Endothelial cell of umbilical vein (primary cell): ENCODE results near the gene RXFP3. TPM values are rescaled to one million over a fixed set of nuclear protein-coding genes. Genes with fewer than 3 reads are reported as not detected.

Experiments
- BruUV-seq: library from RNA; stranded (reverse); fragments of 400-500 nt; replicated peaks from 2 replicates; lab custom pipeline; 2021; lab: Mats Ljungman, UMichigan
- CTCF ChIA-PET: fragments of 300-600, 350-600 bp; sonication (Branson Sonifier 250); formaldehyde crosslinking; loops from one replicate; lab custom pipeline; 2021; ENCODE audit warnings: antibody characterized with exemption, inconsistent platforms; lab: Charles Lee
- POLR2A ChIA-PET: fragments of 300-600, 350-600 bp; sonication (Branson Sonifier 250); formaldehyde crosslinking; loops from one replicate; lab custom pipeline; 2021; ENCODE audit warnings: antibody characterized with exemption, inconsistent platforms; lab: Charles Lee
- DNase-seq: peaks from one replicate; pipeline ENCODE4 v3.0.0-alpha.2; 2011; ENCODE audit warnings: low read depth, low spot score
- FAIRE-seq: peaks from 2 replicates; lab custom pipeline; 2011; peaks lifted over from hg19 to GRCh38; lab: Jason Lieb, UNC
- H2AFZ ChIP-seq: 2 replicates; pipeline ENCODE4 v1.6.0; 2012; ENCODE audit warnings: low read depth, low read length, control low read depth, inconsistent platforms
- H3K27ac ChIP-seq: 2 replicates; pipeline ENCODE4 v1.5.1; 2011; ENCODE audit warnings: low read depth, mild to moderate bottlenecking, control low read depth, low read length, moderate library complexity; ENCODE audit not compliant: insufficient read depth
- H3K27me3 ChIP-seq, 2 experiments: 2 replicates each; pipeline versions ENCODE4 v1.6.0 to v1.6.1; 2011; ENCODE audit warnings: low read length in 2 of 2, mixed read lengths in 1 of 2; ENCODE audit not compliant: control insufficient read depth in 2 of 2, insufficient read depth in 2 of 2
- H3K36me3 ChIP-seq, 2 experiments: 2 replicates in 1 of 2; 3 replicates in 1 of 2; pipeline ENCODE4 v1.5.1; 2011; ENCODE audit warnings: low read length in 2 of 2, mild to moderate bottlenecking in 1 of 2, moderate library complexity in 1 of 2; ENCODE audit not compliant: control insufficient read depth in 2 of 2, insufficient read depth in 2 of 2; ENCODE audit errors: extremely low read depth in 1 of 2
- H3K4me1 ChIP-seq: 3 replicates; pipeline ENCODE4 v1.5.1; 2011; ENCODE audit warnings: mild to moderate bottlenecking, low read length; ENCODE audit not compliant: control insufficient read depth, insufficient read depth; ENCODE audit errors: extremely low read depth
- H3K4me2 ChIP-seq: 2 replicates; pipeline ENCODE4 v1.6.1; 2011; ENCODE audit warnings: low read length, control low read depth, mixed read lengths; ENCODE audit not compliant: insufficient read depth
- H3K4me3 ChIP-seq, 3 experiments: fragments of 200-600 bp in 1 of 3; sonication (generic), shearing (Covaris generic) in 1 of 3; replicated peaks in 1 of 3; 2 replicates each; pipeline ENCODE4 v1.5.1; 2011 to 2016; ENCODE audit warnings: control low read depth in 3 of 3, low read length in 3 of 3, mild to moderate bottlenecking in 2 of 3, inconsistent platforms in 1 of 3, low read depth in 1 of 3, moderate library complexity in 1 of 3; ENCODE audit not compliant: insufficient read depth in 1 of 3
- H3K79me2 ChIP-seq: 2 replicates; pipeline ENCODE4 v1.6.0; 2012; ENCODE audit warnings: low read length, inconsistent platforms; ENCODE audit not compliant: control insufficient read depth, insufficient read depth
- H3K9ac ChIP-seq: replicated peaks from 2 replicates; pipeline ENCODE3; 2011; ENCODE audit warnings: low read length, control low read depth; ENCODE audit not compliant: insufficient read depth; ENCODE audit errors: extremely low read depth
- H3K9me1 ChIP-seq: replicated peaks from 3 replicates; pipeline ENCODE4 v1.6.0; 2011; ENCODE audit warnings: mild to moderate bottlenecking, low read length; ENCODE audit not compliant: control insufficient read depth, insufficient read depth; ENCODE audit errors: extremely low read depth
- H3K9me3 ChIP-seq: replicated peaks from 2 replicates; pipeline ENCODE4 v1.5.1; 2012; ENCODE audit warnings: low read length, inconsistent platforms; ENCODE audit not compliant: control insufficient read depth, insufficient read depth
- H4K20me1 ChIP-seq: replicated peaks from 2 replicates; pipeline ENCODE3; 2011; ENCODE audit warnings: mild to moderate bottlenecking, low read length; ENCODE audit not compliant: control insufficient read depth, insufficient read depth; ENCODE audit errors: extremely low read depth
- EZH2 ChIP-seq: IDR thresholded peaks from 2 replicates; pipeline ENCODE4 v1.6.1; 2012; ENCODE audit warnings: borderline replicate concordance, low read depth, mild to moderate bottlenecking, moderate library complexity, low read length, inconsistent platforms; ENCODE audit not compliant: severe bottlenecking
- FOS ChIP-seq: IDR thresholded peaks from 2 replicates; pipeline ENCODE4 v1.6.1; 2011; ENCODE audit warnings: mild to moderate bottlenecking, low read length, moderate library complexity, borderline replicate concordance; ENCODE audit not compliant: insufficient read depth
- GATA2 ChIP-seq: IDR thresholded peaks from 2 replicates; pipeline ENCODE4 v1.7.0; 2011; ENCODE audit warnings: low read depth, mild to moderate bottlenecking, moderate library complexity, mixed read lengths, low read length; ENCODE audit not compliant: insufficient read length, insufficient read depth
- JUN ChIP-seq: IDR thresholded peaks from 2 replicates; pipeline ENCODE4 v1.6.1; 2011; ENCODE audit warnings: borderline replicate concordance, low read depth; ENCODE audit not compliant: insufficient read length, insufficient read depth
- MAX ChIP-seq: IDR thresholded peaks from 2 replicates; pipeline ENCODE4 v1.6.1; 2011; ENCODE audit not compliant: insufficient read depth, insufficient read length
- MYC ChIP-seq: IDR thresholded peaks from one replicate; pipeline ENCODE4 v1.6.1; 2011; ENCODE audit warnings: mild to moderate bottlenecking, low read depth, low read length
- POLR2A ChIP-seq: IDR thresholded peaks from 2 replicates; pipeline ENCODE4 v1.6.1; 2012; ENCODE audit warnings: low read depth, mild to moderate bottlenecking, control low read depth, low read length
- POLR2AphosphoS5 ChIP-seq: IDR thresholded peaks from 2 replicates; pipeline ENCODE4 v1.6.1; 2012; ENCODE audit warnings: low read depth, mild to moderate bottlenecking, control low read depth, low read length, moderate library complexity; ENCODE audit not compliant: insufficient read depth
- dilution Hi-C: fragments of 300-500 bp; cut with MboI; formaldehyde crosslinking; loops from one replicate; pipeline ENCODE4 v1.15.0; 2019; ENCODE audit warnings: low sequenced_read_pairs; ENCODE audit not compliant: extremely low pct_ligation_motif_present
- intact Hi-C: fragments of 100-400 bp; cut with micrococcal nuclease; formaldehyde crosslinking; loops from one replicate; pipeline ENCODE4 v1.10.0; 2022
- polyA plus RNA-seq, 4 experiments: library from polyadenylated mRNA; depleted of rRNA in 3 of 4; stranded (reverse) in 3 of 4; unstranded in 1 of 4; fragments of >200 nt; gene quantifications; 2 replicates each; pipeline versions ENCODE4 v1.2.1 to v1.2.3, GENCODE V29; 2011 to 2012; ENCODE audit warnings: missing spikeins in 1 of 4
- total RNA-seq: library from RNA; stranded (reverse); gene quantifications from 2 replicates; pipeline ENCODE4 v1.2.3, GENCODE V29; 2021
- TF ChIP-seq, protein P1 (sequence below), 2 donors: IDR thresholded peaks; 1 replicate in 1 of 2; 2 replicates in 1 of 2; pipeline ENCODE4 v1.5.1; 2011; ENCODE audit warnings: low read length in 2 of 2, mild to moderate bottlenecking in 2 of 2, moderate library complexity in 2 of 2, control low read depth in 1 of 2, inconsistent platforms in 1 of 2, low read depth in 1 of 2; ENCODE audit not compliant: insufficient read depth in 1 of 2; ENCODE audit errors: extremely low read depth in 1 of 2

Gene RXFP3
- total and polyA plus RNA-seq, 2 donors (not counting 3 experiments of a cell fraction or from before 2014, with no cell fraction given), result not detected

GRCh38 chr5:33958176-33958575 lies 22.0 kb downstream of the RXFP3 start:
- Histone ChIP-seq H3K4me1 (no peaks in the 10 kb centered on the region), H3K27me3 (peaks cover 0 to 9% of the 10 kb centered on the region in 2 experiments), H4K20me1 (no peaks in the 10 kb centered on the region), H3K27ac (no peak overlapping the region), H3K4me2 (no peak overlapping the region), H3K9me3 (no peaks in the 10 kb centered on the region), H3K9ac (no peak overlapping the region), H3K36me3 (no peaks in the 10 kb centered on the region), H2AFZ (no peak overlapping the region), H3K4me3 (no peak overlapping the region), H3K79me2 (no peaks in the 10 kb centered on the region), H3K9me1 (no peaks in the 10 kb centered on the region)
- POLR2A ChIA-PET, result no interaction called here
- BruUV-seq, result no TSS peak
- FAIRE-seq (no peak), DNase-seq (no peak)
- TF ChIP-seq GATA2 (no peak), POLR2AphosphoS5 (no peak), JUN (no peak), MAX (no peak), FOS (no peak), EZH2 (no peak), POLR2A (no peak), MYC (no peak)
- TF ChIP-seq, protein P1, sequence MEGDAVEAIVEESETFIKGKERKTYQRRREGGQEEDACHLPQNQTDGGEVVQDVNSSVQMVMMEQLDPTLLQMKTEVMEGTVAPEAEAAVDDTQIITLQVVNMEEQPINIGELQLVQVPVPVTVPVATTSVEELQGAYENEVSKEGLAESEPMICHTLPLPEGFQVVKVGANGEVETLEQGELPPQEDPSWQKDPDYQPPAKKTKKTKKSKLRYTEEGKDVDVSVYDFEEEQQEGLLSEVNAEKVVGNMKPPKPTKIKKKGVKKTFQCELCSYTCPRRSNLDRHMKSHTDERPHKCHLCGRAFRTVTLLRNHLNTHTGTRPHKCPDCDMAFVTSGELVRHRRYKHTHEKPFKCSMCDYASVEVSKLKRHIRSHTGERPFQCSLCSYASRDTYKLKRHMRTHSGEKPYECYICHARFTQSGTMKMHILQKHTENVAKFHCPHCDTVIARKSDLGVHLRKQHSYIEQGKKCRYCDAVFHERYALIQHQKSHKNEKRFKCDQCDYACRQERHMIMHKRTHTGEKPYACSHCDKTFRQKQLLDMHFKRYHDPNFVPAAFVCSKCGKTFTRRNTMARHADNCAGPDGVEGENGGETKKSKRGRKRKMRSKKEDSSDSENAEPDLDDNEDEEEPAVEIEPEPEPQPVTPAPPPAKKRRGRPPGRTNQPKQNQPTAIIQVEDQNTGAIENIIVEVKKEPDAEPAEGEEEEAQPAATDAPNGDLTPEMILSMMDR (IDR thresholded peaks at IDR 0.05; ENCODE audit: extremely low read depth in 1 of 2, insufficient read depth in 1 of 2, low read depth in 1 of 2, low read length in 2 of 2), result no peak
- dilution Hi-C loops, result no loop called here
- CTCF ChIA-PET, result interaction anchor here (4.4 kb wide), 1 partner anchor 12 kb away, joined by 25 read pairs; no protein-coding TSS in a partner anchor
- intact Hi-C loops, result no loop called here
